Hepatic stellate cell (primary cell): ENCODE data around the gene MACROD2.

Experiments used
- DNase-seq: peaks from one replicate; pipeline ENCODE4 v3.0.0; 2011; ENCODE audit warnings: low spot score

Gene MACROD2

DNA sequence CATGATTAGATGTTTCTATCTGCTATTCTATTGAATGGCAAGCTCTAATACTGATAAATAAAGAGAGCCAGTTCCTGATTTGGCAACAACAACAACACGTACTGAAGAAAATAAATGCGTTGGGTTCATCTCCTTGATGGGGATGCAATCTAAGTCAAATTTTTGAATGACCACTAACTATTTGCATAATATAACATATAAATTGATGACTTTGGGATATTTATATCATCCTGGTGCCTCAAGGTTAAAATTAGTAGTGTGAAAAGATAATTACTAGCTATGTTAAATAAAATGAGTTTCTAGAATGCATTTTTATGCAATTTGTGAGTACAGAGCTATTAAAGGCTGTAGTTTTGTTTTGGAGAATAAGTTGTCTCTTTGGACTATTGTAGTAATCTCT lies 1681.5 kb downstream of the MACROD2 start:
- DNase-seq = no peak

DNA sequence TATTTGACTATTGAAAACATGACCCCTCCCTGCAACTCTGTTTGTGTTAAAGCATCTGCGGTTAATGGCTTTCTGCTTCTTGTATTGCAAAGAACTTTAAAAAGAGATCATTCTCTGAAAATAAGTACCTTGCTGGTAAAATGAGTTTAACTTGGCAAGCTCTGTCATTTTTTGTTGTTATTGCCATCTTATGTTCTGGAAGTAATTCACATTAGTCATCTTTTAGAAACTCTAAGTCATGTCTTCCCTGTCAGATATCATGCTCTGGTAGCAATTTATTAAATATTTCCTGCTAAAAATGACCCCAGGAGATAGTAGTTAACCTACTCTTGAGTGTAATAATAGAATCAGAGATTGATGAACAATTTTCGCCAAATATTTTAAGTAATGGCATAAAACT lies 1687.4 kb downstream of the MACROD2 start:
- DNase-seq = no peak

DNA sequence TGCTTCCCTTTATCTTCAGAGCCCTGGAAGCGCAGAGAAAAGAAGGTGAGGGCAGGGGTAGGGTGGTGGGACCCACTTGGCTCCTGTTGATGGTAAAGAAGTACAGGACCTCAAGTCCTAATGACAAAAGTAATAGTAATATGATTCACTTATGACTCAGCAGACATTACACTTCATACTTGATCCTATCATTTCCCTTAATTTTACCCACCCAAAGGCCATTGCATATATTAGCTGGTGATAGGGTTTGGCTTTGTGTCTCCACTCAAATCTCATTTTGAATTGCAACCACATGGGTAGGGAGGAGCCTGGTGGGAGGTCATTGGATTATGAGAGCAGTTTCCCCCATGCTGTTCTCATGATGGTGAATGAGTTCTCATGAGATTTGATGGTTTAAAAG lies 1697.3 kb downstream of the MACROD2 start:
- no peak for DNase-seq

DNA sequence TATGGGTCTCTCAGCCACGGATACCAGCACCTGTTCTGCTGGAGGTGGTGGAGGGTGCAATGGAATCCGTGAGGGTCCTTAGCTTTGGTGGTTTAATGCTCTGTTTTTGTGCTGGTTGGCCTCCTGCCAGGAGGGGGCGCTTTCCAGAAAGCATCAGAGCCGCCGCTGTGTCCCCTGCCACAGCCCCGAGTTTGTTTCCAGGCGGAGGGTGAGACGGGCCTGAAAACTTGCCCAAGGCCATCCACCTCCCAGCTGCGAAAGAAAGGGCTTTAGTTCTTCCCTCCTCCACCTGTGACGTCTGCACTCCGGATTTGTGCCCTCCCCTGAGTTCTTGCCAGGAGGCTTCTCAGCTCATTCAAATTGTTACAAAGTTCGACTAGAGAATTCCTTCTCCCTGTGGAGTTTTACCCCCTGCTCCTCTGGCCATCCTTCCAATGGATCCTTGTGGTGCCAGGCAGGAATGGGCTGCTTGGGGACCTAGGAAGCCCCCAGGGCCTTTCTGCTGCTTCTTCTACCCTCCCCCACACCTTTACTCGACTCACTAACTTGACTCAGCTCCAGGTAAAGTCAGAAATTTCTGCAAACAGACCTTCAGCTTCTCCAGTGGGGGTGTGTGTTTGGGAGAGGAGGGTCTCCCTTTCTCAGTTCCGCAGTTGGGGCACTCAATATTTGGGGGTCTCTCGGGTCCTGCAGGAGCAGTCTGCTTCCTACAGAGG lies 1704.3 kb downstream of the MACROD2 start:
- DNase-seq = no peak

DNA sequence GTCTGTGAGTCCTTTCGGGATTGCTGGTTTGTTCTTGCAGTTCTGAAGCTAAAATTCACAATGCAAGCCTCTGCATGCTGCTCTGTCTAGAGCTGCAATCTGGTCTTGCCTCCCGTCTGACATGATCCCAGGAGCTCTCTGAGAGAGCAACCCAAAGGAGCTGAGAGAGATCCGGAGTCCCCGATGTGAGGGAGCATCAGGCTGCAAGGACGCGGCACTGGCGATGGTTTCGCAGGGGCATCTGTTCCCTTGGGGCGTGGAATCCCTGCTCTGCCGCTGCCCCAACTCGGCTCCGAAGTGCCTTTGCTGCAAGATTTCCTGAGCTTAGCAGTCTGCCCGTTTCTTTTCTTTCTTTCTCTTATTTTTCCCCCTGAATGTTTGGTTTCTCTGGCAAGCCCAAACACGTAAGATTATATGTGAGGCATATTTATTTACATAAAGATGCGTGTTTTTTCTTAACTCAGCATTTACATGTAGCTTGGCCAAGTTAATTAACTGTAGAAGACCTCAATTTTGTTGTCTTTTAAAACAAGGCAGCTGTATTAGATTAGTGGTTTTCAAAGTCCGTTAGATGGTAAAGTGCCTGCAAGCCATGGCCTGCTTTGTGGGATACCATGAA lies 1704.9 kb downstream of the MACROD2 start:
- no peak for DNase-seq

DNA sequence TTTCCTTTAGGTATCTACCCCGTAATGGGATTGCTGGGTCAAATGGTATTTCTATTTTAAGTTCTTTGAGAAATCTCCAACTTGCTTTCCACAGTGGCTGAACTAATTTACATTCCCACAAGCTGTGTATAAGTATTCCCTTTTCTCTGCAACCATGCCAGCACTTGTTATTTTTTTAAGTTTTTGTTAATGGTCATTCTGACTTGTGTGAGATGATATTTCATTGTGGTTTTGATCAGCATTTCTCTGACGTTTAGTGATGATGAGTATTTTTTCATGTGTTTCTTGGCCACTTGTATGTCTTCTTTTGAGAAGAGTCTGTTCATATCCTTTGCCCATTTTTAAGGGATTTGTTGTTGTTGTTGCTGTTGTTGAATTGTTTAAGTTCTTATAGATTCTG lies 1706.8 kb downstream of the MACROD2 start:
- no peak for DNase-seq

DNA sequence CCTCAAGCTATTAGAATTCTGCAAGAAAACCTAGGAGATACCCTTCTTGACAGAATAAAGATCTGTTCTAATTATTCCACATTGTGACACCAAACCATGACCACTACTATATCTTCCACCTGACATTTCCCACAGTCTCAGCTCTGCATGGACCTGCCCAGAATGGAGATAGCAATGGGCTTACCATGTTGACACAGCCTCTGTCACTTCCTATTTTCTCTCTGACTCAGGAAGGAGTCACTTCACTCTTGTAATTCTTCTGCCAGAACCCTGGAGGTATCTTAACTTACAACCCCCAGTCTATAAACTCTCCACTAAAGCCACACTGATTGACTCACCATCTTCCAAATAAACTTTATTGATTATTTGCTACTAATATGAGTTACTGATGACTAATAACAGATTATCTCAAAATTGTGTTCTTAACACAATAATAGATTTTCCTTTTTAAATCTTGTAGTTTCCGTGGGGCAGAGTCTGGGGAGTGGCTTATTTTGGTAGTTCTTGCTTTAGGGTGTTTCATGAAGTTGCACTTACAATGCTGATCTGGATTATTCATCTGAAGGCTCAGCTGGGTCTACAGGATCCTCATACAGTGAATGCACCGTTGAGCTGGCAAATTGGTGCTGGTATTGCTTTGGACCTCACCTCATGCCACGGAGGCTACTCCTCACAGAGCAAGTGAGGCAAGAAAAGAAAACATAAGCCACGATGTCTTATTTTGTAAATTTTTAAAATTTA lies 1708.0 kb downstream of the MACROD2 start:
- peak; percentile 58 for DNase-seq

DNA sequence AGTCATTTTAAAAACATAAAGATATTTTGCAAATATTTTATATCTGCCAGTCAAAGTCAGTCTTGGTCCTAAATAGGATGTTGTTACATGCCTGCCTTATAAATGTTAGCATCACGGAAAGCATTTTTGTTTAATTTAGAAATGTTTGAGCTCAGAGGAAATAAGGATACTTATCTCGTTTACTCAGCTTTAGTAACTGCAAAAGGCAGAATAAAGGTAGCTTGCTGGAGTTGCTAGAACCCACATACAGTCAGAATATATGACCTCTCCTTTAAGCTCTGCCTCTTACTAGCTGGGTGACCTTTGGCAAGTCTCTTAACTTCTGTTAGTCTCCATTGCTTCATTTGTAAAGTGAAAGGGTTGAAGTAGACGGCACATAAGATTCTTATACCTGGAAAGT lies 1710.7 kb downstream of the MACROD2 start:
- DNase-seq = no peak

DNA sequence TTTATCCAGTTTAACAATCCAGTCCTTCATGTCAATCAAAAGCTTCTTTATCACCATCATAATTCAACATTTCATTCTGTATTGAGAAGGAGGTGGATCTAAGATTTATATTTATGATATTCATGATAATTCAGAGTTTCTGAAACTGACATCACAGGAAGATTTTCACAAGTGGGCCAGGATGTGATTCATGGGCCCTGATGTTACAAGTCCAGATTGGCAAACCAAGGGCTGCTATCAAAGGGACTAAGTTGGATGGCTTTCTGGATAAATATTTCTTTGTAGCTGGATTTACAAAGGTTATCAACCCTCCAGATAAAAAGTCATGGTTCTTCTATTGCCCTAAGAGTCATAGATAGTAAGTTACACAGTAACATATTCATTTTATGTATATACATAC lies 1711.4 kb downstream of the MACROD2 start:
- DNase-seq = no peak

DNA sequence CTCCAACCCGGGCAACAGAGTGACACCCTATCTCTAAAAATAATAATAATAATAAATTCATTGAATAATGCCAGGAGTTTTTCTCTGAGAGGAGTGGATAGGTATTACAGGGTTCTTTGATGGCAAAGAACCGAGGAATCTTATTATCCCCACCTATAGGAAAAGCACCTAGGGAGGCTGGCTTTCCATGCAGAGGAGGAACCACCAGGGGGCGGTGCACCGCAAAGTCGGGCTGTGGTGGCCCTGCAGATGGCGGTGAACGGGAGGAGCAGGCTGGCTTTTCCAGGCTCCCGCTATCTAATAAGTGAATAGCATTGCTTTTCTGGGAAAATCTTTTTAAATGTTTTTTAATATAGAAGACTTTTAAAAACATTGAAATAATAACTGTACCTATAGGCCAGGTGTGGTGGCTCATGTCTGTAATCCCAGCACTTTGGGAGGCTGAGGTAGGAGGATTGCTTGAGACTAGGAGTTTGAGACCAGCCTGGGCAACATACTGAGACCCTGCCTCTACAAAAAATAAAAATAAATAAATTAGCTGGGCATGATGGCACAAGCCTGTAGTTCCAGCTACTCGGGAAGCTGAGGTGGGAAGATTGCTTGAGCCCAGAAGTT lies 1713.8 kb downstream of the MACROD2 start:
- DNase-seq = no peak

DNA sequence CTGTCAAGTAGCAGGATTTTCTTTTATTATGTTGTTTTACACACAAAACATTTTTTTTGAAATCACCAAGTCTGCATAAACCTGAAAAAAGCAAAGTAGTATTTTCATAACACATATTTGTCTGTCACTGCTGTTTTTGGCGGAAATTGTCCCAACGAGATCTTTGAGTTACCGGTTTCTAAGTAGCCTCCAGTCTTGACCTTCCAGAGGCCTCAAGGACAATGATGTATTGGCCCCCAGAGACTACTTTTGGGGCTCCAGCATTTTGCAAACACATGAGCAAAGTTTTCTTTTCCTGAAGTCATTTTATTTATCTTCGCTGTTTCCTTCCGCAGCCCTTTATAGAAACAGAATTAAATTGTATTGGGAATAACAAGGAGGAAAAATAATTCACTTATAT lies 1715.3 kb downstream of the MACROD2 start:
- no peak for DNase-seq

DNA sequence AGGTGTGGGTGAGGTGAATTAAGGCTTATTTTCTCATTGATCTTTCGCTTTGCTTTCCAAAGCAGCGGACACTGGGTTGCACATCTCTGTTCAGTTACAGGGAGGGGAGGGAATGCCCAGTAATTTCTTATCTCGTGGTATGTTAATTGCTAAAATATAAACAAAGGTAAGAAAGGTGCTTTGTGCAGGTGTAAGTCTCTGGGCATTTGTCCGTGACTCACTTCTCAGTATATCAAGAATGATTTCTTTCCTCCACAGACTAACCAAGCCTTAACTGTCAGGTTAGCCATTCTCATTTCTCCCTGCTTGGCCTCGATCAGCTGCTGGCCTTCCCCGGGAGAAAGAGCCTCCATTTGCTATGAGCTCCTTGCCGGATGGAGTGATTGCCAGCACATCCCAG lies 1715.9 kb downstream of the MACROD2 start:
- no peak for DNase-seq

DNA sequence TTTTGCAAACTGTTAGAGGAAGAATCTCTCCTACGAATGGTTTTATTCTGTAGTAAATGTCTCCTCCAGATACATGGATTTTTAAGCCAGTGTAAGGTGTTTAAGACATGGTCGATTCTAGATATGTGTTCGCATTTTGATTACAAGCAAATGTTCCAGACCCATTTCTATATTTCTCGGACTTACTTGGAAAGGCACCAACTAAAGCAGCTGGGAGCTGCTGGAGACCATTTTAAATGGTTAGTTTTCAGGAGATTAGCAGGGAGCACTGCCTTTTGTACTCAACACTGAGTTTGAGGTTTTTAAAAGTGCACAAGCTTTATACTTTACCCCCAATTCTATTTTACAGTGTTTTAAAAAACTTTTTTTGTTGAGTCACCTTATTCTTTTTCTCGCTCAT lies 1720.9 kb downstream of the MACROD2 start:
- DNase-seq = no peak

DNA sequence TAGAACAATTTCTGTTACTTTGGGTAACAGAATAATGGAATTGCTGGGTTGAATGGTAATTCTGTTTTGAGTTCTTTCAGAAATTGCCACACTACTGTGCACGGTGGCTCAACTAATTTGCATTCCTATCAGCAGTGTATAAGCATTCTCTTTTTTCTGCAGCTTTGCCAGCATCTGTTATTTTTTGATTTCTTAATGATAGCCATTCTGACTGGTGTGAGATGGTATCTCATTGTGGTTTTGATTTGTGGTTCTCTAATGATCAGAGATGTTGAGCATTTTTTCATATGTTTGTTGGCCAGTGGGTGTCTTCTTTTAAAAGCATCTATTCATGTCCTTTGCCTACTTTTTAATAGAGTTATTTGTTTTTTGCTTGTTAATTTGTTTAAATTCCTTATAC lies 1731.1 kb downstream of the MACROD2 start:
- DNase-seq = no peak

DNA sequence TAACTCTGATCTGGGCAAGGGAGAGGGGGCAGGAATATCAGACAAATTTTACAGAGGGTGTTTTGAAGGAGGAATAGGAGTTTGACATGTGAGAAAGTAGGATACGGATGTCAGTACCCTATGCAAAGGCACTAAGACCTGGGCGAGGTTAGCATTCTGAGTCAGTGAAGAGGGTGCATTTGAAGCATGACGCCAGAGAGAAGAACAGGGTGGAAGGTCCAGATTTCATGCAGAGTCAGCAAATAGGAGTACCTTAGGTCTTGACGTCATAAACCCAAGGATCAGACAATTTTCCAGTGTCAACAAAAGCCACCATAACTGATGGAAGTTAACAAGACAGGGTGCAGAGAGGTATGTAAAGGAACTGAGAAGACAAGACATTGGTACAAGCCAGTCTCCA lies 1738.7 kb downstream of the MACROD2 start:
- no peak for DNase-seq

DNA sequence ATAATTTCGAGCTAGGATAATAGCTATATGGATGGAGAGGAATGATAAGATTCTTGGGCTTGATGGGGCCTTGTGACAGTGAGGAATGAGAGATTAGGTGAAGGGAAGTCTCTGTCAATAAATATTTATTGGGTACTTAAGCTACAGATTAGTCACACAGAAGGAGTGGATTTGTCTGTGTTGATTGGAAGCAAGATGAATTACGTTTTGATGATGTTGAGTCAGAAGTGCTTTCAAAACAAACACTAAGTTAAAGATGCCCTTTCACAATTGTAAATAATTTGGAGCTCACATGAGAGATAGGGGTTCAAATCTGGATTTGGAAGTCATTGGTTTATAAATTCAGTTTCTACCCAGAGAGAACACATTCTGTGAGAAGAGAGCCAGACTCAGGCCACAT lies 1743.7 kb downstream of the MACROD2 start:
- DNase-seq = no peak

DNA sequence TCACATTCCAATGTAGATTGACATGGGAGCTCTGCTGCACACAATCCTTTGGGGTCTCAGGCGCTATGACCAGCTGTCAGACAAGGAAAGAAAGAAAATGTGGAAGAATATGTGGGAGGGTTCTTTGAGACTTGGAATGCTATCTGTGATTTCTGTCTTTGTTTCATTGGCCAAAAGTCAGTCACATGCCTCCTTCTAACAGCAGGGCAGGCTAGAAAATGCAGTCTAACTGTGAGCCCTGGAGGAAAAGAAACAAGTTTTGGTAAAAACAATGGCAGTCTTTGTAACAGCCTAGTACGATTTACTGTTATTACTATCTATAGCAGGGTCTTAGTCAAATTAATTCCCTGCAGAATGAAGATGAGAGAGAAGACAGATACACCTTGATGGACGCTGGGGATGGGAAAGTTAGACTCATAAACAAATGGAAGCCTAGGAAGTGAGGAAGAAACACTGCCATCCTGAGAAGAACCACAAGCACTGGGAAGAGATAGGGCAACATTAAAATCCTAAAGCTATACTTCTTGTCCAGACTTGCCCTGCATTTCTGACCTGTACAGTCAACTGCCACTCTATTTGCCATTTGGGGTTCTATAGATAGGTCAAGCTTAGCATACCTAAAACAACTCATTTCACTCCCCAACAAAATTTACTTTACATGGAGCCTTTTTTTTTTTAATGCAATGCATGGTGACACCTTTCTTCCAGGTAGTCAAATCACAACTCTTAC lies 1744.9 kb downstream of the MACROD2 start:
- DNase-seq = no peak

DNA sequence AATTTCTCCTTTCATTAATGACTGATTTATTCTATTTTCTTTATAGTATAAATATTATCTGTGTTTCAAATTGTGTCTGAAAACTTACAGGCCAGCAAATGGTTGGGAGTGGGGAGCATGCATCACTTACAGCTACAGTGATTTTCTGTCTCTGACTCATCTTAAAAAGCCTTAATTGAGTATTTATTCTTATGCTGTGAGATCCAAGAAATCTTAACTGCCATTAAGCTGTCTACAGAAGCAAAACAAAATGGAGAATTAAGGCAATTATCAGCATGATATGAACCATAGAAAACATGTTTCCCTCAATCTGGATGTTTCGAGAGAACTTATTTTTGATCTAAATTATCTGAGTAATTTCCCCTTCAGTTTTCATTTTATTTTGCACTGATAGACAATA lies 1746.8 kb downstream of the MACROD2 start:
- no peak for DNase-seq

DNA sequence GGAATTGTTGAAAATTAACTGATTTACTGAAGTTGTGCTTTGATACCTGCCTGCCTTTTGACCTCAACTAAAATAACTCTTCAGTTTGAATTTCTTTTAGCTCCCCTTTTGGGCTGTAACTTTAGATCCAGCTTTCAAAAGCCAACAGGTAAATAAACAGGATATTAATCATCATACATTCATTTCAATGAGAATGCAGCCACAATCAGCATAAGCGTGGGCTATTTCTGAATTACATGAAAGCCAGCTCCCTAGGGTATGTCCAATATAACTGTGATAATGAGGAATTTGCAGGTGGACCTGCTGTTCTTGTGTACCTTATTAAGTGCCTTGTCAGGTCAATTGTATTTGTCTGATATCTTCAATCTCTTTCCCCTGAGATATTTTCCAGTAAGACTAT lies 1747.3 kb downstream of the MACROD2 start:
- DNase-seq = no peak

DNA sequence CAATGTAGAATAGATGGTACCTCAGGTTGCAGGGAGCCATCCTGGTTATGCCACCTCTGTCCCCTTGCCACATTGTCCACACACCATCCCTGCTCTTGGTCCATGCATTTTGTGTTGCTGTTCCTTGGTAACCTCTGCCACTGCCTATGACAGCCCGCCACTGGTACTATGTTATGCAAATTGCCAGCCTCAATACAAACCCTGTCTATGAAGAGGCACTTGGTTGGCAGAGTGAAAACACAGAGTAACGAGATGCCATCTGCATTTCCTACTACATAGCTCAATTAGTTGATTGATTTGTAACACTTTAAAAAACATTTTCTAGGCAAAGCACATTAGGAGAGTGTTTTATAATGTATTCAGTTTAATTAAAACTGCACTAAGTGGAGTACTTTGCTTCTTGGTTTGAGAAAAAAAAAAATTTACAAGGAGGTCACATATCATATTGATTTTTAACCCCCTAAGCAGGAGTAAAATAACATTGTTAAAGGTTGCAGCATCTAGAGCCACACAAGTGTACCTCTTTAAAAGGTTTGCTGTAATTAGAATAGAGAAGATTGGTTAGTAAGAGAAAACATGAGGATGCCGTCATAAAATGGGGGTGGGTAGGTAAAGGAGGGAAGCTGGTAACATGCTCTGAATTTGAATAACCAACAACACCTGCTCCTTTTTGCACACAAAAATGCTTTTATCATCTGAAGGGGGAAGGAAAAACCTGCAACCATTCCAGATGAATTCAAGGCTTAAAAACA lies 1760.9 kb downstream of the MACROD2 start:
- no peak for DNase-seq

DNA sequence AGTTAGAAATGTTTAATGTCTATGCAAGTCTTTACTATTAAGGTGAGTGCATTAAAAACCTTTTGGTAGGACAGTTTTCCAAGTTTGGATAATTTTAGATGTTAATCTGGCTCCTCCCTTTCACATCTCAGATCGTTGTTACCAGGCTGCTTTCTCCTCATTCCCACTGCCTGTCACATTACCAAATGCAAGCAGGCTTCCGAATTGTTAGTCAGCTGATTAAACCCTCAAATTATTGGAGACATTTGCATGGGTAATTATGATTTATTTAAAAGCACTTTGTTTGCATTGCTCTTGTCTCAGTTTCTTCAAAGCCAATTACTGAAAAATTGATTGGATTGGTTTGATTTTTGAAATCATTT lies 1761.4 kb downstream of the MACROD2 start:
- DNase-seq = no peak

DNA sequence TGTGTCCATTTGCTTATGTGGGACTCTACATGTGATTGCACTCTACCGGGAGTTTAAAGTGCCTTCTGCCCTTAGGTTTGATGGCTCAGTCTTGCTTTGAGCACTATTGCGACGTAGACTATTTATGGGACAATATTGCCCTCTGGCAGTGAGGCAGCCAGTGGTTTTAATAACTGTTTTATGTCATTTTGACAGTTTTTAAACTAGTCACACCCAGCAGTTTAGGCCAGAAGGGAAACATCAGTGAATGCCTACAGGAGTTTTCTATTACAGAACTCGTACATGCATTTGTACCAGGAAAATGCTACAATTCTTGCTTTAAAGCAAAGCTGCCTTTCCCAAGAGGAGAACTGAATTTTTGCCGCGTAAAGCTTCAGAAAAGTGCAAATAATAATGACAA lies 1764.3 kb downstream of the MACROD2 start:
- peak; percentile 40 for DNase-seq
